D341Med (cell line): ENCODE results near the gene USP24.
"Not testable (repeated sequence)": the region's sequence is repeated elsewhere in the genome, so short reads cannot be mapped to it uniquely, and the experiment has no call there.

Experiments
- DNase-seq: peaks from one replicate; pipeline ENCODE4 v3.0.0; 2012; ENCODE audit warnings: low spot score

USP24 gene

DNA sequence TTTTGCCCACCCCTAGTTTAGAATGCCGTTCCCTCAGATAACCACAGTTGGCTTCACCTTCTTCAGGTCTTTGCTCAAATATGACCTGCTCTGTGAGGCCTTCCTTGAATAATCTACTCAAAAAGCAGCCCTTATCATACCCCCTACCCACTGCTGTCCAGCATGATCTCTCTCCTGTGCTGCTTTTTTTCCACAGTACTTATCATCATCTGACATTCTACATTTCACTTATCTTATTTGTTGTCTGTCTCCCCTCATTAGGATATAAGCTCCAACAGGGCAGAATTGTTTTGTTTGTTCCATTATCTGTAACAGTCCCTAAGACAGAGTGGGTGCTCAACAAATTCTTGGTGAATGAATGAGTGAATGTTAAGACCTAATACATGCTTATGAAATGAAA is 18.1 kb downstream of the USP24 start:
- no peak for DNase-seq

DNA sequence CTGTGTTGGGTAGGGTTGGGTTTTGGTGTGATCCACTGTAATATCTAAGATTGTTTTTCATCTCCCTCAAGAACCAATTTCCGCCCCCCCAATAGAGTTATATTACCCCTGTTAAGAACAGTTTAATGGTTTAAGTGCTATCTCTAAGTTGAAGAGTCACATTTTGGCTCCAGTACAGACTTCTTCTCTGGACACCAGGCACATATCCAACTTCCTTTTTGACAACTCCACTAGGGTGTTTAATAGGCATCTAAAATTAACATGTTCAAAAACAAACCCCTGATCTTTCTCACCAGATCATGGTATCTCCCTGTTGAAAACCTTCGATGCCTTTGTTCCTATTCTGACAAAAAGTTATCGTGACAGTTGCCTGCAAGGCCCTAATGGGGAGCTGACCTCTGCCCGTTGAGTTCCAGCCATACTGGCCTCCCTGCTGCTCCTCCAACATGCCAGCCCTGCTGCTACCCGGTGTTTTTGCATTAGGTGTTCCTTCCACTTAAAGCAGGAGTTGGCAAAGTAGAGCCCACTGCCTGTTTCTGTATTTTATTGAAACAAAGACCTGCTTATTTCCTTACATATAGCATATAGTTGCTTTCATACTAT is 18.6 kb downstream of the USP24 start:
- DNase-seq = no peak

DNA sequence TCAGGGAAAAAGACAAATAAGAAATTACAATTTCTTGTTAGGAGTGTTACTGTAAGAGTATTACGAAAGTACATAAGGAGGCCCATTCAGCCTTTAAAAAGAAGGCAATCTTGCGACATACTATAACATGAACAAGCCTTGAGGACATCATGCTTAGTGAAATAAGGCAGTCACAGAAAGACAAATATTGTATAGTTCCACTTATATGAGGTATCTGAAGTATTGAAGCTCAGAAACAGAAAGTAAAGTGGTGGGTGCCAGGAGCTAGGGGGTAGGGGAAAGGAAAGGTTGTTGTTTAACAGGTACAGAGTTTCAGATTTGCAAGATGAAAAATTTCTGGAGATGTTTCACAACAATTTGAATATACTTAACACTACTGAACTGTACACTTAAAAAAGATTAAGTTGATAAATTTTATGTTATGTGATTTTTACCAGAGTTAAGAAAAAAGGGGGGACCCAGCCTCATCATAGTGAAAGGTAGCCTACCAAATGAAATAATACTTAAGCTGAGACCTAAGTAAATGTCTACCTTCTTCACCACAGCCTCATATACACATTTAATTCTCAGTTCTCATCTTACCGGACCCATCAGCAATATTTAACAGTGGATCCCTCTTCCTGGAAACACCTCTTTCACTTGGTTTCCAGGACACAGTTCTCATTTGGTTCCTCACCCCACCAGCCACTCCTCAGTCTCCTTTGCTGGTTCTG is 19.5 kb downstream of the USP24 start:
- DNase-seq = no peak

DNA sequence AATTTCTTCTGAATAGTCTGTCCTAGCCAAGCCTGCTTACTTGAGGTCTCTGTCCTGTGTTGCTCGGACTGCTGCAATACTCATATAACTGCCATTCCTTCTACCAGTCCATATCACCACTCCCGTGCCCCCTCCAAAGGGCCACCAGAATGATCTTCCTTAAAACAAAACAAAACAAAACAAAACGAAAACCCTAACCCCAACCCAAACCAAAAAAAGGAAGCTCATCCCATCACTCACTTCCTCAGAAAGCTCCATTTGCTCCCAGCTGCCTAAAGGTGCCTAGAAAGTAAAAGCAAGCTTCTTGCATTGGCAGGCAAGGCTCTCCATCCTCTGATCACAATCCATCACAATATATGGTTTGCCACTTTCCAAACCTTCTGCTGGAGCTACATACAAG is 20.3 kb downstream of the USP24 start:
- DNase-seq = no peak

DNA sequence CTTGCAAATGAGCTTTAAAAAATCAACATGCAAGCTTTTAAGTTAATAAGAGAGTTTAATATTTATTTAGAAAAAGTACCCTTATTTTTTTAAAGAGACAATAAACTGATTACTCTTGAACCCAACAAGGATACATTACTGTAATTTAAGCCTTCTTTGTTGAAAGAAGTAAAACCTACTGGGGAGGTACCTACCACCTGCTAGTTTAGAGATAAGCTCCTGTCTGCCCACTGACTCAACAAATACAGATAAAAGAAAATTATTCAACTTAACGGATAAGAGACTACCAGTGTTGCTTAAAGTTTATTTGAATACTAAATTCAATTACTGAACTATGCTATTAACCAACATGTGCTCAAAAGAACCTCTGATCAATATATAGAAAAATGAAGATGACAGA is 23.1 kb downstream of the USP24 start:
- DNase-seq = no peak

DNA sequence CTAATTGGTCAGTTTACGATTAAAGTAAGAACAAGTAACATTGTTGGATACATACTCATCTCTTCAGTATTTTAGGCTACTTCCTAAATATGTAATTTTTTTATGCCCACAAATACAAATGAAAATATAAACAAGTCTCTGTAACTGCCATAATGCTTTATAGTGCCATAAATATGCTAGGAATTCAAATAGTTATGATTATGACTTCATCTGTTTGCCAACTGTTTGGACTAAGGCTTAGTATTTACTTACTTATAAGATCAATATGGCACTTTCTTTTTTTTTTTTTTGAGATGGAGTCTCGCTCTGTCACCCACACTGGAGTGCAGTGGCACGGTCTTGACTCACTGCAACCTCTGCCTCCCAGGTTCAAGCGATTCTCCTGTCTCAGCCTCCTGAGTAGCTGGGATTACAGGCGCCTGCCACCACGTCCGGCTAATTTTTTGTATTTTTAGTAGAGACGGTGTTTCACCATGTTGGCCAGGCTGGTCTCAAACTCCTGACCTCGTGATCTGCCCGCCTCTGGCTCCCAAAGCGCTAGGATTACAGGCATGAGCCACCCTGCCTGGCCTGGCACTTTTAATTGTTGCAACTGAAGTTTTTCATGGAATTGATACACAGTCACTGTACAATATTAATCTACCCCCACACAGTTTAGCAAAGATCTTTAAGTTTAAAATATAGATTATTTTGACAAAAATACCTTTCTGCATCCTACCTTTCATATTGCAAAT is 23.8 kb downstream of the USP24 start:
- DNase-seq = not testable (repeated sequence)

DNA sequence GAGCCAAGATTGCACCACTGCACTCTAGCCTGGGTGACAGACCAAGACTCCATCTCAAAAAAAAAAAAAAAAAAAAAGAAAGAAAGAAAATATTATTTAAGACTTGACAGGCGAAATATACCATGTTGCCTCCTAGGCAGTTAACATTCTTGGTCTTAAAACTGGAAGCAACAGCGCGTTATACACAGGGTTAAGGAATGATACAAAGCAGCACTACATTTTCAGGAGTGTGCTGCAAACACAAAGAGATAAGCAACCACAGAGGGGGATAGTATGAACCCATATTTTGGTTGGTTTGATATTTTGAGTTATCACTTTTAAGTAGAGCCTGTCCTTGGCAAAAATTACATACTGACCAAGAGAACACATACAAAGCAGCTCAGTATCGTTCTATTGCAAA is 25.1 kb downstream of the USP24 start:
- no peak for DNase-seq

DNA sequence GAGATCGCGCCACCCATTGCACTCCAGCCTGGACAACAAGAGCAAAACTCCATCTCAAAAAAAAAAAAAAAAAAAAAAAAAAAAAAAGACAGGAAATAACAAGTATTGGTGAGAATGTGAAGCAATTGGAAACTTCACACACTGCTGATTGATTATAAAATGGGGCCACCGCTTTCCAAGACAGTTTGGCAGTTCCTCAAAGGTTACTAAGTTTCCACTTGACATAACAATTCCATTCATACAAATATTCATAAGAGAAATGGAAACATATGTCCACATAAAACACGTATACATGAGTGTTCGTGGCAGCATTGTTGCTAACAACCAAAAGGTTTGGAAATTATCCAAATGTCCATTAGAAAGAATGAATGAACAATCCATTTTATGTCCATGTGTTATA is 26.3 kb downstream of the USP24 start:
- DNase-seq = no peak

DNA sequence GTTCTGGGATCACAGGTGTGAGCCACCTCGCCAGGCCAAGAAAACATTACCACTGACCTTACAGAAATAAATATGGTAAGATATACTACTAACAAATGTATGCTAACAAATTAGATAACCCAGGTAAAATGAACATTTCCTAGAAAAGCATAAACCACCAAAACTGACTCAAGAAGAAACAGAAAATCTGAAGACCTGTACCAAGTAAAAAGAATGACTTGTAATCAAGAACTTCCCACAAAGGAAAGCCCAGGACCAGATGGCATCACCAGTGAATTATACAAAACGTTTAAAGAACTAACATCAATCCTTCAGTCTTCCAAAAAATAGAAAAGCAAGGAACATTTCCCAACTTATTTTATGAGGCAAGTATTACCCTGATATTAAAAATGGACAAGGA is 29.3 kb downstream of the USP24 start:
- no peak for DNase-seq

DNA sequence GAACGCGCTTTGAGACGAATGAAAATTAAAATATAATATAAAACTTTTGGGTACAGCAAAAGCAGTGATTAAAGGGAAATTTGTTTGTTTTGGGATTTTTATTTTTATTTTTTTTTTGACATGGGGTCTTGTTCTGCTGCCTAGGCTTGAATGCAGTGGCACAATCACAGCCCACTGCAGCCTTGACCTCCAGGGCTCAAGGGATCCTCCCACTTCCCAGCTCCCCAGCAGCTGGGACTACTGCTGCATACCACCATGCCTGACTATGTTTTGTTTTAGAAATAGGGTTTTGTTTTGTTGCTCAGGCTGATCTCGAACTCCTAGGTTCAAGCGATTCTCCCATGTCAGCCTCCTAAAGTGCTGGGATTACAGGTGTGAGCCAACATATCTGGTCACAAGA is 30.3 kb downstream of the USP24 start:
- no peak for DNase-seq

DNA sequence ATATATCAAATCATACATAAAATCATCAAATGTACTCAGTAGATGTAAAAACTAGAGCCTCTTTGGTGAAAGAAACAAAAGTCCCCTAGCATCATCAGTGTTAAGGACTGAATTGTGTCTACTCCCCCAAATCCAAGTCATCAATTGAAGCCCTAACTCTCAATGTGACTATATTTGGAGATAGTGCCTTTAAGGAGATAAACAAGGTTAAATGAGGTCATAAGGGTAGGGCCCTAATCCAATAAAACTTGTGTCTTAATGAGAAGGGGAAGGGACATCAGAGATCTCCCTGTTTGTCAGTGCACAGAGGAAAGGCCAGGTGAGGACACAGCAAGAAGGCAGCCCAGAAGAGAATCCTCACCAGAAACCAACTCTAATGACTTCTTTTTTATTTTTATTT is 33.5 kb downstream of the USP24 start:
- no peak for DNase-seq

DNA sequence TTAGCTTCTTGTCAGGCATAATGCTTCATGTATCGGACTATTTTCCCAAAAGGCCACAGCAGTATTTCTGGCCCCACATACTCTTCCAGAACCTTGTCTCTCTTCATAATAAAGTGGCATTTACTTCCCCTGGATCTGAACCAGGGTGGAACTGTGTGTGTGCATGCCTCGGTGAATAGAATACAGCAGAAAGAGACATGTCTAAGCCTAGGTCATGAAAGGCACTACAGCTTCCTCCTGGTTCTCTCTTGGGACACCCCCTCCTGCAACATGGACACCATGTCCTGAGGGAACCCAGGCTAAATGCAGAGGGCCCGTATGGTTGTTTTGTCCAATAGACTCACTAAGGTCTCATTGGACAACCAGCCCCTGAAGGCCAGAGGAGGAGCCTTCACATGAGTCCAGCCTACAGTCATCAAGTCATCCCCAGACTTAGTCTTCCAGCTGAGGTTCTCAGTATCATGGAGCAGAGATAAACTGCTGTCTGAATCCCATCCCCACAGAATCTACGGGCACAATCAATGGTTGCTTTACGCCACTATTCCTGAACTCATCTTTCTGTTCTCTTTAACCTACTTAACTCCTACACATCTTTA is 35.0 kb downstream of the USP24 start:
- DNase-seq = no peak

DNA sequence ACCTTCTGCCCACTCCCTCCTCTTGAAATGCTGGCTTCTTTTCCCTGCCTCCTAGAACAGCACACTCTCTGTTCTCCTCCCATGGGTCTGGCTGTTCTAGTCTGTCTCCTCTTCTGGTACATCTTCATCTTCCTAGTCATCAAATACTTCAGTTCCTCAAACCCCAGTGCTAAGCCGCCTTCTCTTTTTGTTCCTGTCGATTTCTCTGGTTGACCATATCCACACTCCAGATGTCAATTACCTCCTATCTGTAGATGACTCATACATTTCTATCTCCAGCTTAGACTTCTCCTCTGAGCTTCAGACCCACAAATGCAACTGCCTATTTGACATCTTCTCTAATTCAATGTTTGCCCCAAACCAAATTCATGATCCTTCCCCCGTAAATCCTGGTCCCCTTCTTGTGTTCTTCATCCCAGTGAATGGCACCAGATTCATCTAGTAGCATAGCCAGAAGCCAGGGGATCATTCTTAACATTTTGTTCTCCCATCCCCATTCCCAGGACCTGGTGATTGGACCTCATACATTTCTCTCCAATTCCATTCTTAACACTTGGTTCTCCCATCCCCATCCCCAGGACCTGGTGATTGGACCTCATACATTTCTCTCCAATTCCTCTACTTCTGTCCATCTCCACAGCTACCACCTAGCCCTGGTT is 35.9 kb downstream of the USP24 start:
- DNase-seq = no peak

DNA sequence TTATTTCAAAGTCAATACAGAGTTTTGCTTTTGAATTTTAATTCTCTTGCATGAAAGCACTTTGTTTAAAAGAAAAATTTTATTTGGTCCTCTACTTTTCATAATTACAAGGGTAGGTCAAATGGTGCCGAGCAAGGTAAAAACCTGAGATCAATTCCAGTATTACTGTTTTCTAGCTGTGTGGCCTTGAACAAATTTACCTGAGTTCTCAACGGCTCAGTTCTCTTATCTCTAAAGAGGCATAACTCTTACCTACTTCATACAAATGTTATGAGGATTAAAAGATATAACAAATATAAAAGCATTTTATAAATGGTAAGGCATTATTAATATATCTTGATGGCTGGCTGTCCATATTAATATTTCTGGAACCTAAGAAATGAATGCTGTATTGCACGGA is 42.5 kb downstream of the USP24 start:
- no peak for DNase-seq

DNA sequence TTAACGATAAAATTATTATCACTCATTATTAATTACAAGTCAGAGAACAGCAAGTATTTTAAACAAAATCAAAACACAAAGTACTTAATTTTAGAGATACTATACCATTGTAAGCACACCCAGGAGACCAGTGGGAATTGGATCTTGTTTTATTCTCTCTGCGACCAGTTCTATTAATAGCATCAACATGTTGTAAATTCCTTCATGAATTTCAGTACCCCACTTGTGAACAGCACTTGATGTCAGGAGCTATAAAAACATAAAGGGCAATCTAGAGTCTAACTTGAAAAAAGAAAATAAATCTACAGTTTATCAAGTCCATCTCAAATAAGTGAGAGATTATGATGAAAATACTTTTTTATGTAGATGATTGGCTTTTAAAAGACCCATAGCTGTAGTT is 42.9 kb downstream of the USP24 start:
- no peak for DNase-seq

DNA sequence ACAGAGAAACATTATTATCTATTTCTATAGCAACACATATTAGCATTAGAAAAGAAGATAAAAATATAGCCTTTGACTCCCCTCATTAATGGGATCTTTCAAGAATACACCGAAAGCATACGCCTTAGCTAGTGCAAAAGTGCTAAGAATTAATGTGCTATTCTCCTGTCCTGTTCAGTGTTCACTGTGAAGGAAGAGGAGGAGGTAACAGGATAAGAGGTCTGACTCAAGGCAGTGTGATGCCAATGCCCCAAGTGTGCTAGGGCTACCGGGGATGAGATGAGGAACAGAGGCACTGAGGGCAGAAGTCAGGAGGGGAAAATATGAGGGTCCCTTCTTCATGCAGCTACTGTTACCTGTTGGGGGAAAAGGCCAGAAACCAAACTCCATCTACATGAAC is 43.5 kb downstream of the USP24 start:
- no peak for DNase-seq

DNA sequence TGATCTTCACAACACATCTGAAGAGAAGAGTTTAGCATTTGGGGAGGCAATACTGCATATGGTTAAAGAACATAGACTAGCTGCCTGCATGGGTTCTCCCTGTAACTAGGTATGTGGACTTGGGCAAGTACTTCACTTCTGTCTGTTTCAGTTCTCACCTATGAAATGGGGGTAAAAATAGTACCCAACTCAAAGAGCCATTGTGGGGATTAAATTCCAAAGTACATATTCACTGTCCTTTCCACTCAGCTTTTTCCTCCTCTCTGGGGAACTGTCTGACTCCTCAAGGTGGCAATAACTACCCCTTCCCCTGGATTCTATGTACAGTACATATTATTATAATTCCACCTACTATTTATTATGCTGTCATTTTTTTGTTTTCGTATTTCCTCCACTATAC is 44.7 kb downstream of the USP24 start:
- no peak for DNase-seq

DNA sequence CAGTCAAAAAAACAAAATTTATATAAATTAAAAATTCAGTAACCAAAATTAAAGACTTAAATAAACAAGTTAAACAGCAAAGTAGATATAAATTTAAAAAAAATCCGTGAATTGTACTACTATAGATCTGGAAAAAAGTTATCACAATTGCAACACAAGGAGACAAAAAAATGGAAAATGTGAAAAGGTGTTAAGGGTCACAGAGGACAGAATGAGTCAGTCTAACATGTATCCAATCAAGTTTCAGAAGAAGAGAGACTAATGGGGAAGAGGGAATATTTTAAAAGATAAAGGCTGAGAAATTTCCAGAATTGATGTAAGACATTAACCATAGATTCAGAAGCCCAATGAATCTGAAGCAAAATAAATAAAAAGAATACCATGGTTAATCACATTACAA is 46.0 kb downstream of the USP24 start:
- DNase-seq = no peak

DNA sequence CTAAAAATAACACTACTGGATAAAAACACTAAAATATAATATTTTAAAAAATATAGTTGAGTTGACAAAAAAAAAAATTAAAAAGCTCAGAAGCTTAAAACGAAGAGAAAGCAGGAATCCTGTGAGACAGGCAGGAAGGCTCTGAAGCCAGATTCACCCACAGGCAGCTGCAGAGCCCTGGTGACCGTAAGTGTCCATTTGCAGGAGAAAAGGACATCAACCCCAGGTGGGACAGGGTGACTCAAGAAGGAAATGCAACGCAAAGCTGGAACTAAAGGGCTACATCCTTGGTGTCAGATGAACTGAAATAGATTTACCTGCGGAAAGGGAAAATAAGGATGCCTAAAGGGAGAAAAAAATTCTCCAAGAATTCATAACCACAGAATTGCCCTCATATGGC is 46.8 kb downstream of the USP24 start:
- no peak for DNase-seq

DNA sequence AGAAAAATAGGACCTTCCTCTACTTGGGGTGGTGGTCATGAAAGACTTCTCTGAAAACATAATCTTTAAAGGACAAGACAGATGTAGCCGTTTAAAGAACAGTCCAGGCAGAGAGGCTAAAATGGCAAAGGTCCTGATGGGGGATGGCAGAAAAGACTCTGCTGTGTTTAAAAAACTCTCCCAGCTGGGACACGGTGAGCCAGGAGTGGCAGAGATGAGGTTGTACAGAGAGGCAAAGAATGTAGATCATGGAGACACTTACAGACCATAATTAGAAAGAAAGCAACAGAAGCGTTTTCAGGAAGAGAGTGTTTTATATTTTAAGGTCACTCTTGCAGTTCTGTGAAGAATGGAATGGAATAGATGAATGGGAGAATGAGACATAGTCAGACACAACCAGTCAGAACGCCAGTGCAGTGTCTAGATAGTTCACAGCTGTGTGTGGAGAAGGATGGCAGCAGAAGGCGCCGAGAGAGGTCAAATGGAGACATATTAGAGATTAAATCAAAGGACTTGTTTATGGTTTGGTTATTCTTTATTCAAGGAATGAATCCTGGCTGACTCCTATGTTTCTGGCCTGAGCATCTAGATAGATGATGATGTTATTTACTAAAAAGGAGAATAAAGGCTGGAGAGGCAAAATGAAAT is 47.8 kb downstream of the USP24 start:
- no peak for DNase-seq

DNA sequence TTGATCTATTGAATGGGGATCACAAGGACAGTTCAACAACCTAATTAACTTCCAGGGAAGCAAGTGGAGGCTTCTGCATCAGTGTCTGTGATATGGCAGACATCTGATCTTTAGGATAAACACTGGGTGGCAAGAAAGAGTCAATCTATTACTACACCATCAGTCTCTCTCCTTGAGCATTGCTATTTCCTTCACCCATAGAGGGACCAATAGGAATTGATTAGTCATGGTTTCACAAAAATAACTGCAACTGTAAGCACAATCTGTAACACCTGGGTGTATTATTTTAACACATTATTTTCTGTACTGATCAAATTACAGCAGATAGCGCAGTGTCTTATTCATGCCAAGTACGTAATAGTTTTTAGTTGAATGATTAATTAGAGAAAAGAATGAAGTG is 50.3 kb downstream of the USP24 start:
- no peak for DNase-seq

DNA sequence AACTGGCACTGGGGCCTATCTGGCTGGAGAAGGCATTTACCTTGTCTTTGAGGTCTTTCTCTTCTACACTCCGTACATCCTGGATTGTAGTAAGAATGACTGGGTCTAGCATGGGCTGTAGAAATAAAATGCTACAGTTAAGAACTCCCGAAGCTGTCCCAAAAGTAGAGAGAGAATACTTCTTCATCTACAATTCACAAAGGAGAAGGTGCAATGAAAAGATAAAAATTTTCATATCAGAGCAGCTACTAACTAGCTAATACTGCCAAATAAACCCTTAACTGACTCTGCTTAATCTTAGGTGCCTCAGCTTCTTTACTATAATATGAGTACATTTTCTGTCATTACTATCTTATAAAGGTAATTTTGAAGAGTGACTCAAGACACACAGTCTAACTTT is 55.6 kb downstream of the USP24 start:
- DNase-seq = no peak
